Measurements from ENCODE around the gene SBNO2.

The SBNO2 gene

GRCh38 chr19:1064661-1065605, 109.1 kb downstream of the SBNO2 start:
- peak; percentile 46 for TF ChIP-seq CTCF (IDR thresholded peaks at IDR 0.05; ENCODE audit: insufficient read depth, low read depth, low read length, missing control alignments)
- no peak overlapping the region for H3K4me3 ChIP-seq (ENCODE audit: low read length)
- DNase-seq (ENCODE audit: low read depth) = peak; percentile 76

- TF ChIP-seq CTCF (IDR thresholded peaks at IDR 0.05; ENCODE audit: insufficient read depth, low read depth, low read length, missing control alignments) = no peak
- DNase-seq (ENCODE audit: low read depth) = no peak
- no peak overlapping the region for H3K4me3 ChIP-seq (ENCODE audit: low read length)
Measured at GRCh38 chr19:1063909-1064660, 110.0 kb downstream of the SBNO2 start.

- no peak for TF ChIP-seq CTCF (IDR thresholded peaks at IDR 0.05; ENCODE audit: insufficient read depth, low read depth, low read length, missing control alignments)
- H3K4me3 ChIP-seq (ENCODE audit: low read length) = no peak overlapping the region
- DNase-seq (ENCODE audit: low read depth) = peak; percentile 36
Measured at GRCh38 chr19:1063030-1063908, 110.8 kb downstream of the SBNO2 start.

GRCh38 chr19:1062387-1063029, 111.6 kb downstream of the SBNO2 start:
- TF ChIP-seq CTCF (IDR thresholded peaks at IDR 0.05; ENCODE audit: insufficient read depth, low read depth, low read length, missing control alignments) = no peak
- no peak overlapping the region for H3K4me3 ChIP-seq (ENCODE audit: low read length)
- DNase-seq (ENCODE audit: low read depth) = no peak

- no peak for TF ChIP-seq CTCF (IDR thresholded peaks at IDR 0.05; ENCODE audit: insufficient read depth, low read depth, low read length, missing control alignments)
- H3K4me3 ChIP-seq (ENCODE audit: low read length) = no peak overlapping the region
- DNase-seq (ENCODE audit: low read depth) = no peak
Measured at GRCh38 chr19:1061987-1062386, 112.1 kb downstream of the SBNO2 start.

GRCh38 chr19:1060689-1061088, 113.4 kb downstream of the SBNO2 start:
- no peak for TF ChIP-seq CTCF (IDR thresholded peaks at IDR 0.05; ENCODE audit: insufficient read depth, low read depth, low read length, missing control alignments)
- DNase-seq (ENCODE audit: low read depth) = no peak
- H3K4me3 ChIP-seq (ENCODE audit: low read length) = no peak overlapping the region
